NCI-H345 treated with DMSO at 0.1 percent for 48 hours (cell line): ENCODE results near the gene KLHL22.
"Not testable (repeated sequence)": the region's sequence is repeated elsewhere in the genome, so short reads cannot be mapped to it uniquely, and the experiment has no call there.

Experiments
- DNase-seq: peaks from one replicate; lab custom pipeline; 2025; ENCODE audit not compliant: unreplicated experiment; lab: John Stamatoyannopoulos, UW

Gene KLHL22

GRCh38 chr22:20523086-20523983, 27.7 kb upstream of the KLHL22 start:
- DNase-seq, result no peak

GRCh38 chr22:20522134-20523004, 26.8 kb upstream of the KLHL22 start:
- DNase-seq, result no peak

DNA sequence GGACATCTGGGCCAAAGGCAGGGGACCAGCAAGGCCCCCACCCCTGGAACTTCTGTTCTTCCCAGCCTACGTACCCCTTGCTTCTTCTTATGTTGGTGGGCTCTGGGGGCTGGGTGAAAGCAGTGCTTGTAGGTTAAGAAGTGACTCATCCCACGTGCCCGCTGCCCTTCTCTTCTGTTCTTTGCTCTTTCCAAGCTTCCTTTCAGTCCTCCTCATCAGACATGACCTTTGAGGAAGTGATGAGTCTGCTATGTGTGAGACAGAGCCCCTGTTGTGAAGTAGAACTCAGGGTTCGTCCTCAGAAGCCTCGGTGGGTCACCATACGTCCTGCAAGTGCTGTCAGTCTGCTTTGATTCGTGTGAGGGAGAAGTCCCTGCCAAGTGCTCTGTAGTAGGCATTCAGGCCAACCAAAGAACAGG, 24.5 kb upstream of the KLHL22 start:
- DNase-seq, result no peak

DNA sequence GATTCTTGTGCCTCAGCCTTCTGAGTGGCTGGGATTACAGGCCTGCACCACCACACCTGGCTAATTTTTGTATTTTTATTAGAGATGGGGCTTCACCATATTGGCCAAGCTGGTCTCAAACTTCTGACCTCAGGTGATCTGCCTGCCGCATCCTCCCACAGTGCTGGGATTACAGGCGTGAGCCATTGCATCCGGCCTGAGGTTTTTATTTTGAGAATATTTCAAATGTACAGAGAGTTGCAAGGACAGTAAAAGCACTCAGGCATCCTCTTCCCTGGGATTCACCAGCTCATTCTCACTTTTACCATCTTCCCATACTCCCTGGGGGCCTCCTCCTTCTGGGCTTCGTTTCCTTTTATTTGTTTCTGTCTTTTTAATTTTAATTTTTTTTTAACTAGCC, 24.0 kb upstream of the KLHL22 start:
- DNase-seq, result no peak

- DNase-seq, result no peak
Observed at GRCh38 chr22:20517841-20518592, 22.4 kb upstream of the KLHL22 start.

DNA sequence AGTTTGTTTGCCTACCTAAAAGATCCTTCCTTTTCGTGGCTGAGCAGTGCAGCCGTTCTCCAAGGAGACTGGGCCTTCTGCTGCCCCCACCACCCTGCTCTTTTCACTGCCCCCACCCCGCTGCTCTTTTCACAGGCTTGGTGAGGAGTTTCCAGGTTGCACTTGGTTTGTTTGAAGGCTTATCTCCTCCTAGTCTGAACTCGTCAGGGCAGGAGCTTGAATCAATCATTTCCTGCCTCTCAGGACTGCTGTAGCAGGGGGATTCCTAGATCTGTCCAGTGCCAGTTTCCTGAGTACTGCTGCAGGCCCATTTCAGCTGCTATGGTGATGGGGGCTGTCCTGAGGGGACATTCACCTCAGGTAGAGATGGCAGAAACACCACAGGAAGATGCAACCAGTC, 21.8 kb upstream of the KLHL22 start:
- no peak for DNase-seq

- DNase-seq, result no peak
Observed at GRCh38 chr22:20516399-20516798, 20.8 kb upstream of the KLHL22 start.

DNA sequence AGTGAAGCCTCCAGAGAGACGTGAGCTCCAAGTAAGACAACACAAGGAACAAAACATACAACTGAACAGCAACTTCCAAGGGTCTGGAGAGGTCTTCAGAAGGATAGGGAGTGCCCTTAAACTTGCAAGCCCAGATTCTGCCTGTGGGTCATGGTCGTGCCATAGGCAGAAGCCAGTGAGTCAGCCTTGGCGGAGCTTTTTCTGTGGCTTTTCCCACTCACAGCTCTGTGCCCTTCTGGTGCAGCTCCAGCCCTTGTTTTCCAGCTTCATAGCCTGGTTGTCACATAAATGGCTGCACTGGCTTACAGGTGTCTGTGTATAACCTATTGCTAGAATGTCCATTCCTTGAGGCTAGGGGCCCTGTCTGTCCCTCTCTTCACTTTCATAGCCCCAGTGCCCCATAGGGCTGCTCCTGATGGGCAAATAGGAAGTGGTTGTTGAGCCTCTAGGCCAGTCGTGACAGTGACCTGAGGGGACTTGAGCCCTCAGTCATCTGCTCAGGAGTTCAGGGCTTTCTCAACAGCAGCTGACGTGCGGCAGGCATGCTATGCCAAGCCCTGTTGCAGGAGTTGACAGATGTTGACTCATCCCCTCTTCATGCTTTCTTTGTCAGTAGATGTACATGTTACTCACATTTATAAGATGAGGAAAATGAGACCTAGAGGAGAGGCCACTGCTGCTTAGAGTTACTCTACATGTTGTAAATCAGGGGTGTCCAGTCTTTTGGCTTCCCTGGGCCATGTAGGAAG, 19.2 kb upstream of the KLHL22 start:
- DNase-seq, result no peak

DNA sequence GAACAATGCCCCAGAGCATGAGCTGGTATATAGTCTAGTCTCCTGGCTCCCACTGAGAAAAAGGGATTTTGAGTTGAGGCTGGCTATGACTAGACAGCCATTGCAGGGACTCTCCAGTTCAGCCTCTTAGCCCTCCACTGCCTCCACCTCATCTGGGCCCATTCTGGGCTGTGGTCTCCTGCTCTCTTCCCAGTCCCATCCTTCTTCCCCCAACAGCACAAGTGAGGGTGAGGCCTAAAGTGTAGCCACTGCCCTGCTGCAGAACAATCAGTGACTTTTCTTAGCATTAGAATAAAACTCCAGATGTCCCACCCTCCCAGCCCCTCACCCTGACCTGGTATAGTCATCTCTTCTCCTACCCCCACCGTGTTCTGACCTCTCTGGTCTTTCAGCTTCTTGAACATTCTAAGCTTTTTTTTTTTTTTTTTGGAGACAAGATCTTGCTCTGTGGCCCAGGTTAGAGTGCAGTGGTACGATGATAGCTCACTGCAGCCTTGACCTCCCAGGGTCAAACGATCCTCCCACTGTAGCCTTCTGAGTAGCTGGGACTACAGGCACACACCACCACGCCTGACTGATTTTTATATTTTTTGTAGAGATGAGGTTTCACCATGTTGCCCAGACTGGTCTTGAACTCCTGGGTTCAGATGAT, 16.1 kb upstream of the KLHL22 start:
- DNase-seq, result no peak

DNA sequence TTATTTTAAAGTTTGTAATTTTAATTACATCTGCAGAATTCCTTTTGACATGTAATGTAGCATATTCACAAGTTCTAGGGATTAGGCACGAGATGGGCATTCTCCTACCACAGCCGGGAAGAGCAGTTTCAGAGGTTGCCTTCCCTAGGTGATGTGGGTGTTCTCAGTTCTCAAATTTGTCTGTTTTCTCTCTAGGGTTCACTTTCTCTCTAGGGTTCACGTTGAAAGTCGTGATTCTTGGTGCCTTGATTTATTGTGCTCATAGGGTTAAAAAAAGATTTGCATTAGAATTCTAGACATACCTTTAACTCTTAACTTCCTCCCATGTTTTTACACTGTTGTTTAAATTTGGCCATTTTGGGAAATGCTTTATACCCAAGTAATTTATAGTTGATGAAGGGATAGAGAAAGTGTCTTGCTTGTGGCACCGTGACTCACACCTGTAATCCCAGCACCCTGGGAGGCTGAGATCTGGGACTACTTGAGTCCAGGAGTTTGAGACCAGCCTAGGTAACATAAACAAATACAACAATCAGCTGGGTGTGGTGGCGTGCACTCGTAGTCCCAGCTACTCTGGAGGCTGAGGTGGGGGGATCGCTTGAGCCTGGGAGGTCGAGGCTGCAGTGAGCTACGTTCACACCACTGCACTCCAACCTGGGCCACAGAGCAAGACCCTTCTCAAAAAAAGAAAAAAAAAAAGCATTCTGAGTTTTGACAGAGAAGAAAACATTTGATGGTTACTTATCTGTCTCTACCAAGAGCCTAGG, 15.4 kb upstream of the KLHL22 start:
- no peak for DNase-seq

GRCh38 chr22:20509344-20510047, 13.9 kb upstream of the KLHL22 start:
- no peak for DNase-seq

GRCh38 chr22:20508815-20509271, 13.2 kb upstream of the KLHL22 start:
- no peak for DNase-seq

GRCh38 chr22:20508067-20508755, 12.6 kb upstream of the KLHL22 start:
- DNase-seq, result not testable (repeated sequence)

GRCh38 chr22:20507253-20508066, 11.9 kb upstream of the KLHL22 start, which contains the start of gene MED15:
MED15 (plus strand) TSS chr22:20507610; CDS start chr22:20507679, 69 bp downstream.
- peak; percentile 57 for DNase-seq

- no peak for DNase-seq
Observed at GRCh38 chr22:20506543-20507252, 11.1 kb upstream of the KLHL22 start.

GRCh38 chr22:20504293-20504922, 8.8 kb upstream of the KLHL22 start:
- not testable (repeated sequence) for DNase-seq
